Suprapubic skin (tissue), 4 donors: Measurements from ENCODE around the gene OR6J1. TPM values are rescaled to one million over a fixed set of nuclear protein-coding genes. Genes with fewer than 3 reads are reported as not detected.
"Not testable (repeated sequence)": the region's sequence is repeated elsewhere in the genome, so short reads cannot be mapped to it uniquely, and the experiment has no call there.

Experiments
- DNase-seq, 2 donors: peaks; one replicate each; pipeline ENCODE4 v3.0.0-alpha.2; 2019; ENCODE audit warnings: low spot score in 2 of 2
- H3K27ac ChIP-seq: fragments of 200-600 bp; sonication (generic); one replicate; pipeline ENCODE4 v1.5.1; 2019
- H3K27me3 ChIP-seq: fragments of 200-600 bp; sonication (generic); one replicate; pipeline ENCODE4 v1.5.1; 2019
- H3K36me3 ChIP-seq: fragments of 200-600 bp; sonication (generic); one replicate; pipeline ENCODE4 v1.5.1; 2019
- H3K4me1 ChIP-seq: fragments of 200-600 bp; sonication (generic); one replicate; pipeline ENCODE4 v1.5.1; 2019
- H3K4me3 ChIP-seq: fragments of 200-600 bp; sonication (generic); one replicate; pipeline ENCODE4 v1.5.1; 2019; ENCODE audit warnings: mild to moderate bottlenecking
- H3K9me3 ChIP-seq: fragments of 200-600 bp; sonication (generic); one replicate; pipeline ENCODE4 v1.5.1; 2019
- EP300 ChIP-seq: sonication (generic); formaldehyde crosslinking; IDR thresholded peaks from one replicate; pipeline ENCODE4 v1.6.1; 2017; ENCODE audit warnings: antibody characterized with exemption
- POLR2A ChIP-seq, 2 donors: fragments of 450-650 bp; IDR thresholded peaks; one replicate each; pipeline ENCODE4 v1.6.1; 2017; ENCODE audit warnings: antibody characterized with exemption in 2 of 2, mild to moderate bottlenecking in 2 of 2, moderate library complexity in 2 of 2
- POLR2AphosphoS5 ChIP-seq, 3 donors: sonication (generic); formaldehyde crosslinking; IDR thresholded peaks; one replicate each; pipeline ENCODE4 v1.6.1; 2017; ENCODE audit warnings: antibody characterized with exemption in 3 of 3
- WGBS: methylation state at CpG from one replicate; pipeline ENCODE4 v1.1.5; 2018; 5-methylcytosine and 5-hydroxymethylcytosine counted together
- total RNA-seq, 4 donors: library from RNA; depleted of rRNA; stranded (reverse); fragments of >200 nt; gene quantifications; one replicate each; pipeline ENCODE4 v1.1.0, GENCODE V29; 2016
- TF ChIP-seq, protein P1 (sequence below), 2 donors: fragments of 200-600 bp in 1 of 2; fragments of 450-650 bp in 1 of 2; sonication (generic) in 1 of 2; IDR thresholded peaks; one replicate each; pipeline ENCODE4 v1.5.1; 2016 to 2019; ENCODE audit warnings: antibody characterized with exemption in 2 of 2, mild to moderate bottlenecking in 1 of 2, moderate library complexity in 1 of 2

Gene OR6J1
- total RNA-seq, 4 donors from 2014 or later, result not detected

DNA sequence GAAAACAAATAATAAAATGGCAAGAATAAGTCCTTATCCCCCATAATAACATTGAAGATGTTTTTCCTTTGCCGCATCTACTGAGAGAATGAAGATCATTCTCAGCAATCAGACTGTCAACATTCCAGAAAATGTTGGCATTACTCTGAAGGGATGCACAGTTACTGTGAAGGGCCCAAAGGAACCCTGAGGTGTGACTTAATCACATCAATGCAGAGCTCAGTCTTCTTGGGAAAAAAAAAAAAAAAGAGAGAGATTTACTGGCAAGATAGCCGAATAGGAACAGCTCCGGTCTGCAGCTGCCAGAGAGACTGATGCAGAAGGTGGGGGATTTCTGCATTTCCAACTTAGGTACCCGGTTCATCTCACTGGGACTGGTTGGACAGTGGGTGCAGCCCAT is 41.3 kb upstream of the OR6J1 start:
- H3K9me3 ChIP-seq, result no peaks in the 10 kb centered on the region
- WGBS, result 24% methylated on average over 4 of the region's 4 CpGs
- TF ChIP-seq, protein P1, sequence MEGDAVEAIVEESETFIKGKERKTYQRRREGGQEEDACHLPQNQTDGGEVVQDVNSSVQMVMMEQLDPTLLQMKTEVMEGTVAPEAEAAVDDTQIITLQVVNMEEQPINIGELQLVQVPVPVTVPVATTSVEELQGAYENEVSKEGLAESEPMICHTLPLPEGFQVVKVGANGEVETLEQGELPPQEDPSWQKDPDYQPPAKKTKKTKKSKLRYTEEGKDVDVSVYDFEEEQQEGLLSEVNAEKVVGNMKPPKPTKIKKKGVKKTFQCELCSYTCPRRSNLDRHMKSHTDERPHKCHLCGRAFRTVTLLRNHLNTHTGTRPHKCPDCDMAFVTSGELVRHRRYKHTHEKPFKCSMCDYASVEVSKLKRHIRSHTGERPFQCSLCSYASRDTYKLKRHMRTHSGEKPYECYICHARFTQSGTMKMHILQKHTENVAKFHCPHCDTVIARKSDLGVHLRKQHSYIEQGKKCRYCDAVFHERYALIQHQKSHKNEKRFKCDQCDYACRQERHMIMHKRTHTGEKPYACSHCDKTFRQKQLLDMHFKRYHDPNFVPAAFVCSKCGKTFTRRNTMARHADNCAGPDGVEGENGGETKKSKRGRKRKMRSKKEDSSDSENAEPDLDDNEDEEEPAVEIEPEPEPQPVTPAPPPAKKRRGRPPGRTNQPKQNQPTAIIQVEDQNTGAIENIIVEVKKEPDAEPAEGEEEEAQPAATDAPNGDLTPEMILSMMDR (IDR thresholded peaks at IDR 0.05), result no peak
- TF ChIP-seq POLR2A (IDR thresholded peaks at IDR 0.05) (no peak), POLR2AphosphoS5 (IDR thresholded peaks at IDR 0.05) (no peak), EP300 (no peak)
- H3K36me3 ChIP-seq, result no peaks in the 10 kb centered on the region
- no peaks in the 10 kb centered on the region for H3K4me1 ChIP-seq
- DNase-seq, result no peak
- peaks cover 4% of the 10 kb centered on the region for H3K27me3 ChIP-seq
- H3K4me3 ChIP-seq, result no peak overlapping the region
- H3K27ac ChIP-seq, result no peak overlapping the region

DNA sequence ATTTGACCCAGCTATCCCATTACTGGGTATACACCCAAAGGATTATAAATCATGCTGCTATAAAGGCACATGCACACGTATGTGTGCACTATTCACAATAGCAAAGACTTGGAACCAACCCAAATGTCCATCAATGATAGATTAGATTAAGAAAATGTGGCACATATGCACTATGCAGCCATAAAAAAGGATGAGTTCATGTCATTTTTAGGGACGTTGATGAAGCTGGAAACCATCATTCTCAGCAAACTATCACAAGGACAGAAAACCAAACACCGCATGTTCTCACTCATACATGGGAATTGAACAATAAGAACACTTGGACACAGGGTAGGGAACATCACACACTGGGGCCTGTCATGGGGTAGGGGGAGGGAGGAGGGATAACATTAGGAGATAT is 39.3 kb upstream of the OR6J1 start:
- not testable (repeated sequence) for H3K27ac ChIP-seq, H3K36me3 ChIP-seq, H3K4me3 ChIP-seq, H3K4me1 ChIP-seq, DNase-seq, H3K27me3 ChIP-seq, H3K9me3 ChIP-seq
- 61% methylated on average over 3 of the region's 3 CpGs for WGBS

DNA sequence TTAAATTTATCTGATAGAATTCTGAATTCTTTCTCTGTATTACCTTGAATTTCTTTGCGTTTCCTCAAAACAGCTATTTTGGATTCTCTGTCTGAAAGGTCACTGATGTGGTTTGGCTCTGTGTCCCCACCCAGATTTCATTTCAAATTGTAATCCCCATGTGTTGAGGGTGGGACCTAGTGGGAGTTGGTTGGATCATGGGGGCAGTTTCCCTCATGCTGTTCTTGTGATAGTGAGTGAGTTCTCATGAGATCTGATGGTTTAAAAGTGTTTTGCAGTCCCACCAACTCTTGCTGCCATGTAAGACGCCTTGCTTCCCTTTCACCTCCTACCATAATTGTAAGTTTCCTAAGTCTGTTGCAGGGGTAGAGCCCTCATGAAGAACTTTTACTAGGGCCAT is 34.1 kb upstream of the OR6J1 start:
- 94% methylated on average over 2 of the region's 2 CpGs for WGBS

DNA sequence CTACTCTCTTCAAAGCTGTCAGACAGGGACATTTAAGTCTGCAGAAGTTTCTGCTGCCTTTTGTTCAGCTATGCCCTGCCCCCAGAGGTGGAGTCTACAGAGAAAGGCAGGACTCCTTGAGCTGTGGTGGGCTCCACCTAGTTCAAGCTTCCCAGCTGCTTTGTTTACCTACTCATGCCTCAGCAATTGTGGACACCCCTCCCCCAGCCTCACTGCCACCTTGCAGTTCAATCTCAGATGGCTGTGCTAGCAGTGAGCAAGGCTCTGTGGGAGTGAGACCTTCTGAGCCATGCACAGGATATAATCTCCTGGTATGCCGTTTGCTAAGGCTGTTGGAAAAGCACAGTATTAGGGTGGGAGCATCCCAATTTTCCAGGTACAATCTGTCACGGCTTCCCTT is 33.4 kb upstream of the OR6J1 start:
- not testable (repeated sequence) for H3K36me3 ChIP-seq, H3K27me3 ChIP-seq, H3K9me3 ChIP-seq, DNase-seq, H3K4me3 ChIP-seq, H3K27ac ChIP-seq, H3K4me1 ChIP-seq
- WGBS, result 51% methylated on average over 2 of the region's 2 CpGs

More for the DNA sequence above, 34.1 kb upstream of the OR6J1 start:
- Histone ChIP-seq H3K9me3 (no peaks in the 10 kb centered on the region), H3K4me1 (no peaks in the 10 kb centered on the region), H3K4me3 (no peak overlapping the region), H3K27ac (no peak overlapping the region), H3K27me3 (peaks cover 8% of the 10 kb centered on the region), H3K36me3 (no peaks in the 10 kb centered on the region)
- no peak for TF ChIP-seq POLR2A (IDR thresholded peaks at IDR 0.05)
- TF ChIP-seq EP300, result no peak
- TF ChIP-seq, protein P1 (IDR thresholded peaks at IDR 0.05), result no peak
- TF ChIP-seq POLR2AphosphoS5 (IDR thresholded peaks at IDR 0.05), result no peak
- no peak for DNase-seq

DNA sequence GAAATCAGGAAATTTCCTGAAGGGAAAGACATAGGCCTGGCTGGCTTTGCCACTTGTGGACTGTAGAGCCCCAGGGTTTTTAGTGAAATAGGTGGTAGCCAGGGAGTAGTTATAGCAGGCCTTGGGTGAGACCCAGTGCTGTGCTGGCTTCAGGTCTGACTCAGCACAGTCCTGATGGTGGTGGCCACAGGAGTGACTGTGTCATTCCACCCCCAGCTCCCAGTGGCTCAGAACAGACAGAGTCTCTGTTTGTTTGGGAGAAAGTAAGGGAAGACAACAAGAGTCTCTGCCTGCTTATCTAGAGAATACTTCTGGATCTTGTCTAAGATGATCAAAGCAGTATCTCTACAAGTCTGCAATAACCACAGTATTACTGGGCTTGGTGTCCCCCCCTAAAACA is 27.5 kb upstream of the OR6J1 start:
- H3K4me1 ChIP-seq, result no peaks in the 10 kb centered on the region
- no peaks in the 10 kb centered on the region for H3K27me3 ChIP-seq
- no peak for DNase-seq
- TF ChIP-seq POLR2A (IDR thresholded peaks at IDR 0.05) (no peak), EP300 (no peak), POLR2AphosphoS5 (IDR thresholded peaks at IDR 0.05) (no peak)
- TF ChIP-seq, protein P1 (IDR thresholded peaks at IDR 0.05), result no peak
- H3K9me3 ChIP-seq, result no peaks in the 10 kb centered on the region
- no peak overlapping the region for H3K27ac ChIP-seq
- H3K4me3 ChIP-seq, result no peak overlapping the region
- no peaks in the 10 kb centered on the region for H3K36me3 ChIP-seq

DNA sequence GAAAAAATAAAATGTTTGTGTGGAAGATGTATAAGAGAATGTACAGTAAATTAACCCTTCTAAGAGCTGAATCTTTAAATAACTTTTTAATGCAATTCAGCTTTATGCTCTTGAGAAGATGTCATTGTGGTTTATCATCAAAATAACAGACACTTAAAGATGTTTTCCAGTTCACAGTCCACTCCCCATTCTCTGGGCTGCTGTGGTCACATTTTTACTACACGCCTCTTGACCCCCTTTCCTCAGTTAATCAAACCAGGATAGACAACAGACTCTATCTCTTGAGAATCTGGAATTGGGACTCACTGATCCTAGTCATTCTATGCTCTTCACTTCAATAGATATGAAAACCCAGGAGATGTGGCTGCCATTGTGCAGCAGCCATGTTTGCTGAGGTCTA is 24.7 kb upstream of the OR6J1 start:
- TF ChIP-seq, protein P1 (IDR thresholded peaks at IDR 0.05), result no peak
- TF ChIP-seq POLR2A (IDR thresholded peaks at IDR 0.05) (no peak), EP300 (no peak), POLR2AphosphoS5 (IDR thresholded peaks at IDR 0.05) (no peak)
- Histone ChIP-seq H3K4me1 (no peaks in the 10 kb centered on the region), H3K27me3 (no peaks in the 10 kb centered on the region), H3K27ac (no peak overlapping the region), H3K36me3 (no peaks in the 10 kb centered on the region), H3K4me3 (no peak overlapping the region), H3K9me3 (no peaks in the 10 kb centered on the region)
- 85% methylated on average over 1 of the region's 1 CpG for WGBS
- DNase-seq, result no peak
